Gastrocnemius medialis (tissue), 4 donors: ENCODE data around the gene CFL2. TPM values are rescaled to one million over a fixed set of nuclear protein-coding genes. Genes with fewer than 3 reads are reported as not detected.

Source experiments
- ATAC-seq, 2 donors: fragments of 150-250 bp; one replicate each; pipeline ENCODE4 v1.9.1; 2016
- DNase-seq, 2 donors: peaks; one replicate each; pipeline ENCODE4 v3.0.0-alpha.2; 2019
- H3K27ac ChIP-seq, 4 donors: fragments of 200-600 bp; sonication (generic); 1 replicate in 1 of 4; 2 replicates in 3 of 4; pipeline ENCODE4 v1.5.1; 2016 to 2018; ENCODE audit warnings: mild to moderate bottlenecking in 2 of 4, moderate library complexity in 1 of 4
- H3K27me3 ChIP-seq, 3 donors: fragments of 200-600 bp; sonication (generic) in 2 of 3; 1 replicate in 1 of 3; 2 replicates in 2 of 3; pipeline versions ENCODE4 v1.5.1 to v1.6.0; 2016 to 2019; ENCODE audit warnings: mild to moderate bottlenecking in 1 of 3, moderate library complexity in 1 of 3
- H3K36me3 ChIP-seq, 2 donors: fragments of 200-600 bp; sonication (generic) in 1 of 2; one replicate each; pipeline ENCODE4 v1.5.1; 2017 to 2018
- H3K4me1 ChIP-seq, 2 donors: fragments of 200-600 bp; sonication (generic) in 1 of 2; one replicate each; pipeline ENCODE4 v1.5.1; 2016 to 2017; ENCODE audit warnings: mild to moderate bottlenecking in 2 of 2
- H3K4me3 ChIP-seq, 4 donors: fragments of 200-600 bp; sonication (generic) in 3 of 4; 1 replicate in 1 of 4; 2 replicates in 3 of 4; pipeline ENCODE4 v1.5.1; 2016 to 2019; ENCODE audit warnings: mild to moderate bottlenecking in 2 of 4
- H3K9me3 ChIP-seq, 3 donors: fragments of 200-600 bp; sonication (generic) in 2 of 3; 1 replicate in 1 of 3; 2 replicates in 2 of 3; pipeline ENCODE4 v1.5.1; 2016 to 2019
- POLR2A ChIP-seq, 2 donors: fragments of 450-650 bp; IDR thresholded peaks; one replicate each; pipeline ENCODE4 v1.6.1; 2017; ENCODE audit warnings: antibody characterized with exemption in 2 of 2, mild to moderate bottlenecking in 2 of 2, moderate library complexity in 2 of 2
- in situ Hi-C, 4 donors: fragments of 200-750 bp; cut with MboI; loops; one replicate each; pipeline versions ENCODE4 v1.15.0 to v1.8.0; 2017; ENCODE audit warnings: low sequenced_read_pairs in 4 of 4
- intact Hi-C: fragments of 100-400 bp; cut with DNase I; formaldehyde crosslinking; loops from one replicate; pipeline ENCODE4 v1.15.1; 2023; ENCODE audit warnings: low total_unique reads
- total RNA-seq, 4 donors: library from RNA; depleted of rRNA; stranded (reverse); fragments of >200 nt; gene quantifications; one replicate each; pipeline versions ENCODE4 v1.1.0 to v1.2.3, GENCODE V29; 2016
- TF ChIP-seq, protein P1 (sequence below), 5 experiments: fragments of 450-650 bp in 3 of 5; fragments of 200-600 bp in 2 of 5; sonication (generic) in 2 of 5; IDR thresholded peaks in 4 of 5; conservative IDR thresholded peaks in 1 of 5; 1 replicate in 4 of 5; 2 replicates in 1 of 5; pipeline ENCODE4 v1.5.1; 2016 to 2019; ENCODE audit warnings: antibody characterized with exemption in 5 of 5, mild to moderate bottlenecking in 3 of 5, moderate library complexity in 3 of 5

The CFL2 gene
- total RNA-seq, 4 donors from 2014 or later, result 331 to 434 (median 371) TPM

DNA sequence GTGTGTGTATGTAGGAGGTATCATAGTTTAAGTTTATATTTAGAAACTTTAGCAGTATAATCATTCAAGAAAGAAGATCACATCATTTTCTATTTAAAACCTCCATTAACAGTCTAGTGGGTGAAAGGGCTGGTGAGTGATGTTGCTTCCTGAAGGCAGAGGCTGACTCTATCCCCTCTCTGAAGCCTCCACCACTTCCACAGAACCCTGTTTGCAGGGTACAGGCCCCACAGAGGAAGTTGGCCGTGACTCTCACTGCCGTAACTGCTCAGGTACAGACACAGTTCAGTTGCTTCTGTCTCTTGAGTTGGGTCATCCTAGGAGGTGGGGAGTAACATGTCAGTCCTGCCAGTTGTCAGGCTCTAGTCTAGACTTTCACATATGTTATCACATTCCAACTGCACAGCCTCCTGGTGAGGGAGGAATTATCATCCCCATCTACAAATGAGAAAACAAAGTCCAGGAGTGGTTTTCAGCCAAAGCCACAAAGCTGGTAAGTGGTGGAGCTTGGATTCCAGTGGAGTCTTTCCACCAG, 31.5 kb downstream of the CFL2 start:
- H3K4me3 ChIP-seq, result no peak overlapping the region
- intact Hi-C loops, result no loop called here
- peak; percentile 80 to 87 for ATAC-seq
- in situ Hi-C loops, result no loop called here
- H3K36me3 ChIP-seq, result no peaks in the 10 kb centered on the region
- H3K27me3 ChIP-seq, result no peaks in the 10 kb centered on the region
- no peak for DNase-seq
- no peaks in the 10 kb centered on the region for H3K9me3 ChIP-seq
- TF ChIP-seq, protein P1, sequence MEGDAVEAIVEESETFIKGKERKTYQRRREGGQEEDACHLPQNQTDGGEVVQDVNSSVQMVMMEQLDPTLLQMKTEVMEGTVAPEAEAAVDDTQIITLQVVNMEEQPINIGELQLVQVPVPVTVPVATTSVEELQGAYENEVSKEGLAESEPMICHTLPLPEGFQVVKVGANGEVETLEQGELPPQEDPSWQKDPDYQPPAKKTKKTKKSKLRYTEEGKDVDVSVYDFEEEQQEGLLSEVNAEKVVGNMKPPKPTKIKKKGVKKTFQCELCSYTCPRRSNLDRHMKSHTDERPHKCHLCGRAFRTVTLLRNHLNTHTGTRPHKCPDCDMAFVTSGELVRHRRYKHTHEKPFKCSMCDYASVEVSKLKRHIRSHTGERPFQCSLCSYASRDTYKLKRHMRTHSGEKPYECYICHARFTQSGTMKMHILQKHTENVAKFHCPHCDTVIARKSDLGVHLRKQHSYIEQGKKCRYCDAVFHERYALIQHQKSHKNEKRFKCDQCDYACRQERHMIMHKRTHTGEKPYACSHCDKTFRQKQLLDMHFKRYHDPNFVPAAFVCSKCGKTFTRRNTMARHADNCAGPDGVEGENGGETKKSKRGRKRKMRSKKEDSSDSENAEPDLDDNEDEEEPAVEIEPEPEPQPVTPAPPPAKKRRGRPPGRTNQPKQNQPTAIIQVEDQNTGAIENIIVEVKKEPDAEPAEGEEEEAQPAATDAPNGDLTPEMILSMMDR (IDR thresholded peaks at IDR 0.05 in 4 of 5, conservative IDR thresholded peaks at IDR 0.05 in 1 of 5), result no peak
- no peak for TF ChIP-seq POLR2A (IDR thresholded peaks at IDR 0.05)
- H3K27ac ChIP-seq, result peak overlapping the region; percentile 66 to 76 (median 69)
- H3K4me1 ChIP-seq, result peaks cover 28 to 30% of the 10 kb centered on the region in 2 donors

DNA sequence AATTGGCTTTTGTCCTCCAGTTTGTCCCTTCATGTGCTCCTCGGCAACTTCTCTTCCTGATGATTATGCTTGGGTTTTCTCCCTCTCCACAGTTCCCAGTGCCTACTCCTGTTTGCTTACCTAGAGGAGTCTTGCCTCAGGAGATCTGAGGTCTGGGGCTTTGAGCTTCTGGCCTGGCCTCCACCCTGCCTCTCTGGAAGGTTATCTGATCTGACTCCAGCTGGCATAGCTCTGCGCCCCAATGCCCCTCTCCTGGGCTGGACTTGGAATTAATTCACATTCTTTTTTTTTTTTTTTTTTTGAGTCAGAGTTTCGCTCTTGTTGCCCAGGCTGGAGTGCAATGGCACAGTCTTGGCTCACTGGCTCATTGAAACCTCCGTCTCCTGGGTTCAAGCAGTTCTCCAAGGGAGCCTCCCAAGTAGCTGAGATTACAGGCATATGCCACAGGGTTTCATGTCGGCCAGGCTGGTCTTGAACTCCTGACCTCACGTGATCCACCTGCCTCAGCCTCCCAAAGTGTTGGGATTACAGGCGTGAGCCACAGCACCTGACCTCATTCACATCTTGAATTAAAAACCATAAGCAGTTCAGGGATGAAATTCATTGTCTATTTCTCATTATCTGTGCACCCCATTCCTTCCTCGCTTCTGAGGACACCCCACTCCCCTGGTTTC, 33.5 kb downstream of the CFL2 start:
- Histone ChIP-seq H3K27ac (peak overlapping the region; percentile 39 to 76 (median 69)), H3K4me1 (peaks cover 33 to 40% of the 10 kb centered on the region in 2 donors), H3K4me3 (no peak overlapping the region), H3K36me3 (no peaks in the 10 kb centered on the region), H3K9me3 (no peaks in the 10 kb centered on the region), H3K27me3 (no peaks in the 10 kb centered on the region)
- TF ChIP-seq, protein P1 (IDR thresholded peaks at IDR 0.05 in 4 of 5, conservative IDR thresholded peaks at IDR 0.05 in 1 of 5), result no peak
- no peak for TF ChIP-seq POLR2A (IDR thresholded peaks at IDR 0.05)
- in situ Hi-C loops, result no loop called here
- intact Hi-C loops, result no loop called here
- no peak for DNase-seq
- no peak for ATAC-seq

DNA sequence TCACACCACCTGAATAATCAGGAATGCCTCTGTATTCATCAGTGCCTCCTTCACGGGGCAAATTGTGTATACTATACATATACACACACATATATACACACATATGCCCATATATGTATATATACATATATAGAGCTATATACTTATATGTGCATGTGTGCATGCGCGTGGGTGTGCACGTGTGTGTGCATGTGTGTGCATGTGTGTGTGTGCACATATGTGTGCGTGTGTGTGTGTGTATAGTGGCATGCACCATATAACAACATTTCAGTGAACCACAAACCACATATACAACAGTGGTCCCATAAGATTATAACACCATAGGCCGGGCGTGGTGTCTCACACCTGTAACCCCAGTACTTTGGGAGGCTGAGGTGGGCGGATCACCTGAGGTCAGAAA, 35.7 kb downstream of the CFL2 start:
- Histone ChIP-seq H3K9me3 (no peaks in the 10 kb centered on the region), H3K36me3 (no peaks in the 10 kb centered on the region), H3K4me1 (peaks cover 32 to 40% of the 10 kb centered on the region in 2 donors), H3K4me3 (no peak overlapping the region), H3K27me3 (no peaks in the 10 kb centered on the region), H3K27ac (peak overlapping the region; percentile 66 to 80 (median 71))
- no peak for ATAC-seq
- intact Hi-C loops, result loop anchor here (2.0 kb wide), 1 partner anchor 36 kb away; the partner anchor contains the start of gene CFL2
- no peak for DNase-seq
- TF ChIP-seq, protein P1 (IDR thresholded peaks at IDR 0.05 in 4 of 5, conservative IDR thresholded peaks at IDR 0.05 in 1 of 5), result no peak
- TF ChIP-seq POLR2A (IDR thresholded peaks at IDR 0.05), result no peak
- in situ Hi-C loops, result no loop called here

DNA sequence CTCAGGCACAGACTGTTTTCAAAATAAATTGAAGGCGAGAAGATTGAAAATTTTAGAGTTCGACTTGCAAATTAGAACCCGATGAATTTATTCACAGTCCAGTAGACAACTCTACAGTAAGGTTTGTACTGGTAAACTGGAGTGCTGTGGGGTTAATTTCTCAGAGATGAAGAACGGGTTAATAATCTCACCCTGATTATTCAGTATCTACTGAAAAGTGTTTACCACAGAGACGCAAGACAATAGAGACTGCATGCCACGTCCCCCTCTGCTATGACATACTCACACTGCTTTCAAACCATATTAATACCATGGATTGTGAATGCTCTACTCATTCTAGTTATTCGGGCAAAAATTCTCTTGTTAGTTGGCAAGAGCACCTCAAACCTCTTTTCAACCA, 36.1 kb downstream of the CFL2 start:
- intact Hi-C loops, result loop anchor here (2.0 kb wide), 1 partner anchor 36 kb away; the partner anchor contains the start of gene CFL2
- H3K27me3 ChIP-seq, result no peaks in the 10 kb centered on the region
- peak overlapping the region in 1 of 4 donors; percentile 37 for H3K4me3 ChIP-seq
- no peaks in the 10 kb centered on the region for H3K9me3 ChIP-seq
- TF ChIP-seq, protein P1 (IDR thresholded peaks at IDR 0.05 in 4 of 5, conservative IDR thresholded peaks at IDR 0.05 in 1 of 5), result no peak
- no peak for TF ChIP-seq POLR2A (IDR thresholded peaks at IDR 0.05)
- no peaks in the 10 kb centered on the region for H3K36me3 ChIP-seq
- ATAC-seq (no peak), DNase-seq (no peak)
- peaks cover 28 to 36% of the 10 kb centered on the region in 2 donors for H3K4me1 ChIP-seq
- in situ Hi-C loops, result no loop called here
- H3K27ac ChIP-seq, result peak overlapping the region; percentile 66 to 80 (median 71)
